HepG2 (cell line): ENCODE results near the gene SLC35B2. TPM values are rescaled to one million over a fixed set of nuclear protein-coding genes. Genes with fewer than 3 reads are reported as not detected.

ENCODE experiments used
- ARHGAP35 ChIP-seq: sonication (generic); formaldehyde crosslinking; IDR thresholded peaks from 2 replicates; pipeline ENCODE4 v1.9.0; 2022; ENCODE audit warnings: mild to moderate bottlenecking, inconsistent platforms, moderate library complexity, missing genetic modification reagents, borderline replicate concordance
- HNRNPK ChIP-seq: fragments of 200-400 bp; formaldehyde crosslinking; IDR thresholded peaks from 2 replicates; pipeline ENCODE4 v1.6.1; 2018; ENCODE audit warnings: low read length, low read depth, moderate library complexity, mild to moderate bottlenecking; ENCODE audit not compliant: poor library complexity, severe bottlenecking
- MBNL3 ChIP-seq: fragments of 250-450 bp; sonication (Bioruptor Pico); conservative IDR thresholded peaks from 2 replicates; pipeline ENCODE4 v1.8.0; 2022; ENCODE audit warnings: mild to moderate bottlenecking, inconsistent platforms
- MED8 ChIP-seq: sonication (generic); formaldehyde crosslinking; IDR thresholded peaks from 2 replicates; pipeline ENCODE4 v1.8.1; 2023; ENCODE audit warnings: mild to moderate bottlenecking, missing genetic modification reagents; ENCODE audit not compliant: insufficient replicate concordance
- PAWR ChIP-seq: sonication (generic); formaldehyde crosslinking; IDR thresholded peaks from 2 replicates; pipeline ENCODE4 v1.4.0; 2020; ENCODE audit warnings: missing genetic modification reagents, mild to moderate bottlenecking, borderline replicate concordance
- PHF5A ChIP-seq: IDR thresholded peaks from one replicate; pipeline ENCODE4 v1.6.1; 2018; ENCODE audit warnings: low read depth, missing genetic modification reagents; ENCODE audit not compliant: unreplicated experiment
- POLR2AphosphoS5 ChIP-seq: IDR thresholded peaks from 2 replicates; pipeline ENCODE4 v1.6.1; 2012; ENCODE audit warnings: low read depth, low read length
- PTBP1 ChIP-seq: fragments of 200-400 bp; formaldehyde crosslinking; IDR thresholded peaks from 2 replicates; pipeline ENCODE4 v1.6.1; 2018; ENCODE audit warnings: low read length, low read depth; ENCODE audit not compliant: poor library complexity, severe bottlenecking
- ZNF124 ChIP-seq: sonication (generic); formaldehyde crosslinking; IDR thresholded peaks from 2 replicates; pipeline ENCODE4 v1.4.0; 2020; ENCODE audit warnings: missing genetic modification reagents
- ZNF556 ChIP-seq: sonication (generic); formaldehyde crosslinking; IDR thresholded peaks from 2 replicates; pipeline ENCODE4 v1.4.0; 2020; ENCODE audit warnings: mild to moderate bottlenecking, missing genetic modification reagents, borderline replicate concordance
- ZNF782 ChIP-seq: sonication (generic); formaldehyde crosslinking; IDR thresholded peaks from 2 replicates; pipeline ENCODE4 v1.4.0; 2020; ENCODE audit warnings: missing genetic modification reagents, mild to moderate bottlenecking, borderline replicate concordance
- polyA plus RNA-seq, 8 experiments: library from polyadenylated mRNA; depleted of rRNA in 3 of 8; stranded (reverse) in 7 of 8; unstranded in 1 of 8; fragments of >200 nt; fragmentation: Illumina TruSeq in 4 of 8; extraction: Trizol in 4 of 8; gene quantifications; 2 replicates each; pipeline versions ENCODE4 v1.2.1 to v1.2.3, GENCODE V29; 2011 to 2016; ENCODE audit warnings: low read depth in 4 of 8, missing spikeins in 1 of 8, mixed read lengths in 1 of 8; ENCODE audit not compliant: insufficient read depth in 1 of 8
- total RNA-seq, 5 experiments: library from RNA; depleted of rRNA; stranded (reverse); fragments of >200 nt; fragmentation: Illumina TruSeq; extraction: Trizol; gene quantifications; 2 replicates each; pipeline ENCODE4 v1.2.3, GENCODE V29; 2016; ENCODE audit warnings: low read depth in 1 of 5
- TF ChIP-seq, protein P1 (sequence below): sonication (generic); formaldehyde crosslinking; IDR thresholded peaks from 2 replicates; pipeline ENCODE4 v1.9.0; 2021; ENCODE audit warnings: missing genetic modification reagents, borderline replicate concordance
- TF ChIP-seq, protein P2 (sequence below): sonication (generic); formaldehyde crosslinking; IDR thresholded peaks from 2 replicates; pipeline ENCODE4 v1.5.1; 2020; ENCODE audit warnings: missing genetic modification reagents, mild to moderate bottlenecking, borderline replicate concordance
- TF ChIP-seq, protein P3 (sequence below): sonication (generic); formaldehyde crosslinking; IDR thresholded peaks from 2 replicates; pipeline ENCODE4 v1.4.0; 2020; ENCODE audit warnings: mild to moderate bottlenecking, low read depth, missing genetic modification reagents
- TF ChIP-seq, protein P4 (sequence below): sonication (generic); formaldehyde crosslinking; IDR thresholded peaks from 2 replicates; pipeline ENCODE4 v1.4.0; 2020; ENCODE audit warnings: missing genetic modification reagents
- TF ChIP-seq, protein P5 (sequence below): sonication (generic); formaldehyde crosslinking; IDR thresholded peaks from 2 replicates; pipeline ENCODE4 v1.9.0; 2021; ENCODE audit warnings: missing genetic modification reagents, mild to moderate bottlenecking, borderline replicate concordance
- TF ChIP-seq, protein P6 (sequence below): sonication (generic); formaldehyde crosslinking; IDR thresholded peaks from 2 replicates; pipeline ENCODE4 v1.4.0; 2020; ENCODE audit warnings: mild to moderate bottlenecking, low read depth, missing genetic modification reagents

Gene SLC35B2
- total and polyA plus RNA-seq, 2 of the 13 experiments (the other 11 are each of a cell fraction or from before 2014, with no cell fraction given): 61.1 to 148 TPM

DNA sequence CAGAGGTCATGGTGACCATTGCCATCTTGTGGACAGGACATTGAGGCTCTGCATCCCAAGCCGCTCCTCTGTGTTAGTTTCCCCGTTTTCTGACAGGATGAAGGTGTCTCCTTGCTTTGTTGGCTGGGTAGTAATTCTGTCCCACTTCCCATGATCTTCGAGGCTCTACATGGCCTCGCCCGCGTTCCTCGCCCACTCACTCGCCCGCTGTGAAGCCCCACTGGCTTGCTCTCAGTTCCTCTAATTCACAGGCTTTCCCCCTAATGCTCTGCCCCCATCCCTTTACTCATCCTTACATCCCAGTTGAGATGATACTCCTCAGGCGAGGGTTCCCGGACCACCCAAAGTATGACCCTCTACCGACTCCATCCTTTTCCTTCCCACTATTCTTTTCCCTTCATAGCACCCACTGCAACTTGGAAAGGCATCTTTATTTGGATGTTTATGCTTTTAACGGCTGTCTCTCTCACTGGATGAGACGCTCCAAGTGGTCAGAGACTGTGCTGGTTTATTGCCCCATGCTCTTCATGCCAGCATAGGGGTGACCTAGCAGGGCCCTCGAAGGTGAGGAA is 511 bp upstream of the SLC35B2 start (continued):
- TF ChIP-seq ZNF124 (CRISPR knock-in tag) (0 out of 2 replicates have a peak, but pooled peaks have one; percentile 6), POLR2AphosphoS5 (peak; percentile 34; the same call in 1 of the 2 replicates), PTBP1 (no peak), ARHGAP35 (0 out of 2 replicates have a peak, but pooled peaks have one; percentile 35), MBNL3 (CRISPR knock-in tag) (no peak), MED8 (CRISPR knock-in tag) (peak; percentile 15), HNRNPK (peak; percentile 4), PHF5A (CRISPR knock-in tag) (no peak), ZNF556 (no peak), ZNF782 (CRISPR knock-in tag) (0 out of 2 replicates have a peak, but pooled peaks have one; percentile 4), PAWR (0 out of 2 replicates have a peak, but pooled peaks have one; percentile 20)
- TF ChIP-seq, protein P1, sequence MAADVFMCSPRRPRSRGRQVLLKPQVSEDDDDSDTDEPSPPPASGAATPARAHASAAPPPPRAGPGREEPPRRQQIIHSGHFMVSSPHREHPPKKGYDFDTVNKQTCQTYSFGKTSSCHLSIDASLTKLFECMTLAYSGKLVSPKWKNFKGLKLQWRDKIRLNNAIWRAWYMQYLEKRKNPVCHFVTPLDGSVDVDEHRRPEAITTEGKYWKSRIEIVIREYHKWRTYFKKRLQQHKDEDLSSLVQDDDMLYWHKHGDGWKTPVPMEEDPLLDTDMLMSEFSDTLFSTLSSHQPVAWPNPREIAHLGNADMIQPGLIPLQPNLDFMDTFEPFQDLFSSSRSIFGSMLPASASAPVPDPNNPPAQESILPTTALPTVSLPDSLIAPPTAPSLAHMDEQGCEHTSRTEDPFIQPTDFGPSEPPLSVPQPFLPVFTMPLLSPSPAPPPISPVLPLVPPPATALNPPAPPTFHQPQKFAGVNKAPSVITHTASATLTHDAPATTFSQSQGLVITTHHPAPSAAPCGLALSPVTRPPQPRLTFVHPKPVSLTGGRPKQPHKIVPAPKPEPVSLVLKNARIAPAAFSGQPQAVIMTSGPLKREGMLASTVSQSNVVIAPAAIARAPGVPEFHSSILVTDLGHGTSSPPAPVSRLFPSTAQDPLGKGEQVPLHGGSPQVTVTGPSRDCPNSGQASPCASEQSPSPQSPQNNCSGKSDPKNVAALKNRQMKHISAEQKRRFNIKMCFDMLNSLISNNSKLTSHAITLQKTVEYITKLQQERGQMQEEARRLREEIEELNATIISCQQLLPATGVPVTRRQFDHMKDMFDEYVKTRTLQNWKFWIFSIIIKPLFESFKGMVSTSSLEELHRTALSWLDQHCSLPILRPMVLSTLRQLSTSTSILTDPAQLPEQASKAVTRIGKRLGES (CRISPR knock-in tag): no peak
- TF ChIP-seq, protein P2, sequence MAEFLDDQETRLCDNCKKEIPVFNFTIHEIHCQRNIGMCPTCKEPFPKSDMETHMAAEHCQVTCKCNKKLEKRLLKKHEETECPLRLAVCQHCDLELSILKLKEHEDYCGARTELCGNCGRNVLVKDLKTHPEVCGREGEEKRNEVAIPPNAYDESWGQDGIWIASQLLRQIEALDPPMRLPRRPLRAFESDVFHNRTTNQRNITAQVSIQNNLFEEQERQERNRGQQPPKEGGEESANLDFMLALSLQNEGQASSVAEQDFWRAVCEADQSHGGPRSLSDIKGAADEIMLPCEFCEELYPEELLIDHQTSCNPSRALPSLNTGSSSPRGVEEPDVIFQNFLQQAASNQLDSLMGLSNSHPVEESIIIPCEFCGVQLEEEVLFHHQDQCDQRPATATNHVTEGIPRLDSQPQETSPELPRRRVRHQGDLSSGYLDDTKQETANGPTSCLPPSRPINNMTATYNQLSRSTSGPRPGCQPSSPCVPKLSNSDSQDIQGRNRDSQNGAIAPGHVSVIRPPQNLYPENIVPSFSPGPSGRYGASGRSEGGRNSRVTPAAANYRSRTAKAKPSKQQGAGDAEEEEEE (CRISPR knock-in tag): no peak
- TF ChIP-seq, protein P3, sequence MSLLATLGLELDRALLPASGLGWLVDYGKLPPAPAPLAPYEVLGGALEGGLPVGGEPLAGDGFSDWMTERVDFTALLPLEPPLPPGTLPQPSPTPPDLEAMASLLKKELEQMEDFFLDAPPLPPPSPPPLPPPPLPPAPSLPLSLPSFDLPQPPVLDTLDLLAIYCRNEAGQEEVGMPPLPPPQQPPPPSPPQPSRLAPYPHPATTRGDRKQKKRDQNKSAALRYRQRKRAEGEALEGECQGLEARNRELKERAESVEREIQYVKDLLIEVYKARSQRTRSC: 0 out of 2 replicates have a peak, but pooled peaks have one; percentile 19
- TF ChIP-seq, protein P4, sequence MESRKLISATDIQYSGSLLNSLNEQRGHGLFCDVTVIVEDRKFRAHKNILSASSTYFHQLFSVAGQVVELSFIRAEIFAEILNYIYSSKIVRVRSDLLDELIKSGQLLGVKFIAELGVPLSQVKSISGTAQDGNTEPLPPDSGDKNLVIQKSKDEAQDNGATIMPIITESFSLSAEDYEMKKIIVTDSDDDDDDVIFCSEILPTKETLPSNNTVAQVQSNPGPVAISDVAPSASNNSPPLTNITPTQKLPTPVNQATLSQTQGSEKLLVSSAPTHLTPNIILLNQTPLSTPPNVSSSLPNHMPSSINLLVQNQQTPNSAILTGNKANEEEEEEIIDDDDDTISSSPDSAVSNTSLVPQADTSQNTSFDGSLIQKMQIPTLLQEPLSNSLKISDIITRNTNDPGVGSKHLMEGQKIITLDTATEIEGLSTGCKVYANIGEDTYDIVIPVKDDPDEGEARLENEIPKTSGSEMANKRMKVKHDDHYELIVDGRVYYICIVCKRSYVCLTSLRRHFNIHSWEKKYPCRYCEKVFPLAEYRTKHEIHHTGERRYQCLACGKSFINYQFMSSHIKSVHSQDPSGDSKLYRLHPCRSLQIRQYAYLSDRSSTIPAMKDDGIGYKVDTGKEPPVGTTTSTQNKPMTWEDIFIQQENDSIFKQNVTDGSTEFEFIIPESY (CRISPR knock-in tag): 0 out of 2 replicates have a peak, but pooled peaks have one; percentile 6
- TF ChIP-seq, protein P5, sequence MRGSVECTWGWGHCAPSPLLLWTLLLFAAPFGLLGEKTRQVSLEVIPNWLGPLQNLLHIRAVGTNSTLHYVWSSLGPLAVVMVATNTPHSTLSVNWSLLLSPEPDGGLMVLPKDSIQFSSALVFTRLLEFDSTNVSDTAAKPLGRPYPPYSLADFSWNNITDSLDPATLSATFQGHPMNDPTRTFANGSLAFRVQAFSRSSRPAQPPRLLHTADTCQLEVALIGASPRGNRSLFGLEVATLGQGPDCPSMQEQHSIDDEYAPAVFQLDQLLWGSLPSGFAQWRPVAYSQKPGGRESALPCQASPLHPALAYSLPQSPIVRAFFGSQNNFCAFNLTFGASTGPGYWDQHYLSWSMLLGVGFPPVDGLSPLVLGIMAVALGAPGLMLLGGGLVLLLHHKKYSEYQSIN (CRISPR knock-in tag): no peak
- TF ChIP-seq, protein P6, sequence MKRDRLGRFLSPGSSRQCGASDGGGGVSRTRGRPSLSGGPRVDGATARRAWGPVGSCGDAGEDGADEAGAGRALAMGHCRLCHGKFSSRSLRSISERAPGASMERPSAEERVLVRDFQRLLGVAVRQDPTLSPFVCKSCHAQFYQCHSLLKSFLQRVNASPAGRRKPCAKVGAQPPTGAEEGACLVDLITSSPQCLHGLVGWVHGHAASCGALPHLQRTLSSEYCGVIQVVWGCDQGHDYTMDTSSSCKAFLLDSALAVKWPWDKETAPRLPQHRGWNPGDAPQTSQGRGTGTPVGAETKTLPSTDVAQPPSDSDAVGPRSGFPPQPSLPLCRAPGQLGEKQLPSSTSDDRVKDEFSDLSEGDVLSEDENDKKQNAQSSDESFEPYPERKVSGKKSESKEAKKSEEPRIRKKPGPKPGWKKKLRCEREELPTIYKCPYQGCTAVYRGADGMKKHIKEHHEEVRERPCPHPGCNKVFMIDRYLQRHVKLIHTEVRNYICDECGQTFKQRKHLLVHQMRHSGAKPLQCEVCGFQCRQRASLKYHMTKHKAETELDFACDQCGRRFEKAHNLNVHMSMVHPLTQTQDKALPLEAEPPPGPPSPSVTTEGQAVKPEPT (CRISPR knock-in tag): no peak
